Renal pelvis (tissue), 4 donors: Measurements from ENCODE around the gene SLC2A11. TPM values are rescaled to one million over a fixed set of nuclear protein-coding genes. Genes with fewer than 3 reads are reported as not detected.
"Not testable (repeated sequence)": the region's sequence is repeated elsewhere in the genome, so short reads cannot be mapped to it uniquely, and the experiment has no call there.

Experiments used
- DNase-seq: peaks from one replicate; pipeline ENCODE4 v3.0.0-alpha.2; 2013
- polyA plus RNA-seq, 3 donors: library from polyadenylated mRNA; unstranded; fragments of 120-200 nt; gene quantifications; one replicate each; pipeline ENCODE4 v1.2.1, GENCODE V29; 2013; ENCODE audit not compliant: insufficient read length in 3 of 3

The SLC2A11 gene
- polyA plus RNA-seq, 3 donors, result 22.8 to 68.3 (median 61.5) TPM

- no peak for DNase-seq
These were observed 31.1 kb downstream of the SLC2A11 start for GRCh38 chr22:23888615-23889401.

DNA sequence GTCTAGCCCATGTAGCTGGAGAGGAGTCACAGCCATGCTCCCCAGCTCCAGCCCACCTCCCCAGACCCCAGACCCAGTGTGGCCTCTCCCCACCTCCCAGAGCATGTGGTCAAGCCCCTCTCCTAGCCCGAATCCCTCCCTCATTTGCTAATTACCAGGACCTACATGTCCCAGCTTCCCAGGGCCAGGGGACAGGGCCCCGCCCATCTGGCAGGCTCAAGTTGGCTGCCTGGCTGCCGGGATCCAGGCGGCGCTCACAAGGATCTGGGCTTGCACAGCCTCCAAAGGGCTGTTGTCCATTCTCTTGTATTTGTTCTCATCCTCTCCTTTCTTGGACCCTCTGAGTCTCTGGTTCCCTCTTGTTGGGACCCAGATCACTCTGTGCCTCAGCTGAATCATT lies 31.9 kb downstream of the SLC2A11 start:
- no peak for DNase-seq

- DNase-seq, result no peak
These were observed 34.1 kb downstream of the SLC2A11 start for GRCh38 chr22:23891726-23892125.

DNA sequence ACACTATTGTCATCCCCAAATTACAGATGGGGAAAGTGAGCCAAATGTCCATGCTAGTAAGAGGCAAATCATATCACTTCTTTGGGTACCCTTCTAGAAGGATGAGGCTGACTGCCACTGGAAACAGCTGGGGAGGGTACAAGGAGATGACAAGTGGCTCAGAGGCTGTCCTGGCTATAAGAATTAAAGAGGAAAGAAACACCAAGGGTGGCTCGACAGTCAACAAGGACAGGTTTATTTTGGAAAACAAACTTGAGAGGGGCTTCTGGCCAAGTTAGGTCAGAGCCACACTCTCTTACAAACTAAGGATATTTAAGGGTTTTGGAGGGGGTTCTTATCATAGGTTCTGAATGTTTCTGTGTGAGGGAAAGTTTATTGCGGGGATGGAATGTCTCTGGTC lies 34.5 kb downstream of the SLC2A11 start:
- DNase-seq, result no peak

DNA sequence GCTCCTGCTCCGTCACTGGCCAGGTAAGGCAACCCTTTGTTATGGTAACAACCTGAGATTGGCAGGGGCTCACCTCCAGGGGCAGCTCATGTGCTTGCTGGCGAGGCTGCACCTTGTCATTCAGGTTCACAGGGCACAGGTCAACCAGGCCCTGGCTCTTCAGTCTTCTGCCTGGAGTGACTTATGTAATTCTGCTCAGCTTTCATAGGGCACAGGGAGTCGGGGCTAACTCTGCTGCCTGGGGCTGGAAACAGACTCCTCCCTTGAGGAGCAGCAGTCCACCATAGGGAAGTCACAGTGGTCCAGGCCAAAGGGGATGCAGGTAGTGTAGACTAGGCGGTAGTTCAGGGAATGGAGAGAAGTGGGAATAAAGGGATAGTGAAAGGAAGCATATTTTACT lies 35.0 kb downstream of the SLC2A11 start:
- no peak for DNase-seq

- no peak for DNase-seq
These were observed 35.7 kb downstream of the SLC2A11 start for GRCh38 chr22:23893121-23893944.

- DNase-seq, result peak; percentile 96
These were observed 36.5 kb downstream of the SLC2A11 start, which contains the start of gene MIF for GRCh38 chr22:23893945-23894709. TSS of gene MIF (plus strand) at chr22:23894383. CDS start at chr22:23894475, 92 bp downstream.

GRCh38 chr22:23894710-23895598 lies 37.3 kb downstream of the SLC2A11 start:
- DNase-seq, result peak; percentile 76

- no peak for DNase-seq
These were observed 38.0 kb downstream of the SLC2A11 start for GRCh38 chr22:23895599-23896144.

DNA sequence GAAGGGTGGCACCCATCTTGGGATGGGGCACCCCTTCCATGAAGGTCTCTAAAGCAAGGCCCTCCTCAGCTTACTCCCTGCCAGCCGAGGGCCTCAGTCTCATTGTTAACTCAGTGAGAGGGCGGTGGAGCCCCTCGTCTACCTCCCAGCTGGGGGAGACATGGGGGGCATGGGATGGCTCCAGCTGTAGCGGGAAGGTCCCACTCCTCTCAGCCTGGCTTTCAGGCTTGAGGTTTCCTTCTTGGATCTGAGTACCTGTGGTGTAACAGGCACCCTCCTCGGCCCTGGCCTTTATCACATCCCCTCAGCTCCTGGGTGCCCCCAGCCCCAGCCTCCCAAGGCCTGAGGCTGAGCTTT lies 38.5 kb downstream of the SLC2A11 start:
- DNase-seq, result no peak

GRCh38 chr22:23896523-23897186 lies 39.0 kb downstream of the SLC2A11 start:
- no peak for DNase-seq

GRCh38 chr22:23897320-23897719 lies 39.6 kb downstream of the SLC2A11 start:
- no peak for DNase-seq

DNA sequence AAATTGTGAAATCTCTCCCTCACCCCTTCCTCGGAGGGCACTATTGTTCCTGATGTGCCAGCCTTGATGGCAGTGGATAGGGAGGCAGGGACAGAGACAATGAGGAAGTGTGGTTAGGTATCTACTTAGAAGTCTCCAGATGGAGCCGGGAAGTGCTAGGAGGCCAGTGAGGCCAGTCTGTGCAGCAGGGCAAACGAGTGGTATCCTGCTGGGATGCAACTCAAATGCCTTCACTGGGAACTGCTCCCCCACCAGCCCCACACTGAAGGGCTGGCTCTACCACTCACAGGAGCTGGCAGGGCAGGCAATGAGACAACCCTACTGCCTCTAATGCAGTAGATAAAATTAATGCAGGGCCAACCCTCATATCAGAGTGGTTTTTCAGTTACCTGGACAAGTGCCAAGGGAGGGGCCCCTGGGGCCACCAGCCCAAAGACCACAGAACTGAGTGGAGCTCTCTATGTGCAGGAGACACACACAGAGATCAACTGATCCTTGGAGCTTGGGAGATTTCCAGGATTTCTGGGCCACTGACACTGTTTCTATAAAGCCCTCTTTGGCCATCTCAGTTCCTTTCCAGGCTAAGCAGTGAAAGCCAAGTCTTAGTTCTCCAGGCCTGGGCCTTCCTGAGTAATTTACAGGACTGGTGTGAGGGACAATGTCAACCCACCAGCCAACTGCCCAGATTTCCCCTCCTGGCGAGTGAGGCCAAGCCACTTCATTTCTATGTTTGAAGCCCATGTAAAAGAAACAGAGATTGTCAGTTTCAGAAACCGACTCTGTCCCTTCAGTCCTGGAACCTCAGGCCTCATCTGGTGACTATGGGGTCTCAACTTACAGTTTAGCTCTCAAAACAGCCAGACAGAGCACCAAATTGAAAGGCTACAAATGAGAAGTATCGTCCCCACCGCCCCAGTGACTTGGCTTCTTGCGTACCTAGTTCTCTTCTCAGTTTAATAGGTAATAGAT lies 40.6 kb downstream of the SLC2A11 start:
- no peak for DNase-seq

- no peak for DNase-seq
These were observed 41.5 kb downstream of the SLC2A11 start for GRCh38 chr22:23899042-23899745.

DNA sequence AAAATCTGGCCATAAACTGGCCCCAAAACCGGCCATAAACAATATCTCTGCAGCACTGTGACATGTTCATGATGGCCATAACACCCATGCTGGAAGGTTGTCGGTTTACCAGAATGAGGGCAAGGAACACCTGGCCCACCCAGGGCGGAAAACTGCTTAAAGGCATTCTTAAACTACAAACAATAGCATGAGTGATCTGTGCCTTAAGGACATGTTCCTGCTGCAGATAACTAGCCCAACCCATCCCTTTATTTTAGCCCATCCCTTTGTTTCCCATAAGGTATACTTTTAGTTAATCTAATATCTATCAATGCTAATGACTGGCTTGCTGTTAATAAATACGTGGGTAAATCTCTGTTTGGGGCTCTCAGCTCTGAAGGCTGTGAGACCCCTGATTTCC lies 42.6 kb downstream of the SLC2A11 start:
- not testable (repeated sequence) for DNase-seq

DNA sequence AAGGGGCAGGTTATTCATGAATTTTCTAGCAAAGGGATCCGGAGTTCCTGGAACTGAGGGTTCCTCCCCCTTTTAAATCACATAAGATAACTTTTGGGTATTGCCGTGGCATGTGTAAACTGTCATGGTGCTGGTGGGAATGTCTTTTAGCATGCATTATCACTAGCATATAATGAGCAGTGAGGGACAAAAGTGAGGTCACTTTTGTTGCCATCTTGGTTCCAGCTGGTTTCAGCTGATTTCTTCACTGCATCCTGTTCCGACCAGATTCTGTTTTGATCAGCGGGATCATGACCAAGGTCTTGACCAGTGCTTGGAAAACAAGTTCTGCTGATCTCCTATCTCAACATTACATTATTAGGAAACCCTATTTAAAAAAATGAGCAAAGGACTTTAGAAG lies 43.9 kb downstream of the SLC2A11 start:
- DNase-seq, result no peak

GRCh38 chr22:23903328-23903971 lies 45.8 kb downstream of the SLC2A11 start:
- DNase-seq, result no peak
